ENCODE results near the gene SZRD1. TPM values are rescaled to one million over a fixed set of nuclear protein-coding genes. Genes with fewer than 3 reads are reported as not detected.

SZRD1 gene
- total RNA-seq, 2 donors from 2014 or later = 54.4 to 81.2 TPM

DNA sequence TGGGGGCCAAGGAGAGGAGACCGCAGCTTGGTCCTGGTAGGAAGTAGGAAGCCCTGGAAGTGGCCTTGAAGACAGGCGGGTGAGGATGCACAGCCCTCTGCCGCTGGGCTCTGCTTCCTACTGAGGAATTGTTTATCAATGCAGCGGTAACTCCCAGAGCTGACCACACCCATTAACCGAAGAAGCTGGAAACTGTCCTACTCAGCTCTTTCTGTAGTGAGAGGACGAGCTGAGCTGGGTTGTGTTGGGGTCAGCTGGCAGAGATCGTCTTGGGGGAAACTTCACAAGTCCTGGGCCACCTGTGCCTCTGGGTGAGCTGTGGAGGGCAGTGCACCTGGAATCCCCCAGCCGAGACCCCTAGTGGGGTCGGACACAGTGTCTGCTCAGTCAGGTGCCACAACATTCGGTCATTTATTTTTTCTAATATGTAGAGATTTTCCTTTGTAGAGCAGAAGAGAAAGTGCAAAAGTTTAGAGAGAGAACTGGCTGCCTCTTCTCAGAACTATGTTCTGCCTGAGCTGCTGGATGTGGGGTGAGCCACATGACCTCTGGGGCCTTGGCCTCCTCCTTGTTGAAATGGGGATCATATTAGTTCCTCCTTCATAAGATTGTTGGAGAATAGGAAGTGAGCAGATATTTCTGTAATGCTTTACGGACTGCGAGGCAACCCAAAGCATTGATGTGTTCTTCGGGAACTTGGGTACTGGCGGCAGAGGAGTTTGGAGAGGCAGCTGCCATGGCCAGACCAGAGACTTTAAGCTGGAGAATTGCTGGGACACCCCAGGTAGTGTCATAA is 77.1 kb downstream of the SZRD1 start:
- Histone ChIP-seq H3K27me3 (no peaks in the 10 kb centered on the region), H3K36me3 (peaks cover 48% of the 10 kb centered on the region), H3K27ac (no peak overlapping the region), H3K9me3 (no peaks in the 10 kb centered on the region), H3K4me1 (peaks cover 0 to 33% of the 10 kb centered on the region in 2 donors), H3K4me3 (no peak overlapping the region)
- no peak for DNase-seq (ENCODE audit: low spot score)
- no peak for TF ChIP-seq CTCF (IDR thresholded peaks at IDR 0.05)

- no peak overlapping the region for H3K27ac ChIP-seq
- peaks cover 0 to 33% of the 10 kb centered on the region in 2 donors for H3K4me1 ChIP-seq
- TF ChIP-seq CTCF (IDR thresholded peaks at IDR 0.05) = no peak
- peaks cover 57% of the 10 kb centered on the region for H3K36me3 ChIP-seq
- H3K4me3 ChIP-seq = no peak overlapping the region
- no peak for DNase-seq (ENCODE audit: low spot score)
- H3K9me3 ChIP-seq = no peaks in the 10 kb centered on the region
- H3K27me3 ChIP-seq = no peaks in the 10 kb centered on the region
Measured at GRCh38 chr1:16445052-16445451, 78.0 kb downstream of the SZRD1 start.

- no peak for DNase-seq (ENCODE audit: low spot score)
- Histone ChIP-seq H3K27me3 (no peaks in the 10 kb centered on the region), H3K36me3 (peaks cover 66% of the 10 kb centered on the region), H3K27ac (no peak overlapping the region), H3K4me1 (peaks cover 0 to 28% of the 10 kb centered on the region in 2 donors), H3K4me3 (no peak overlapping the region), H3K9me3 (no peaks in the 10 kb centered on the region)
- TF ChIP-seq CTCF (IDR thresholded peaks at IDR 0.05) = no peak
Measured at GRCh38 chr1:16446116-16446515, 79.1 kb downstream of the SZRD1 start.

DNA sequence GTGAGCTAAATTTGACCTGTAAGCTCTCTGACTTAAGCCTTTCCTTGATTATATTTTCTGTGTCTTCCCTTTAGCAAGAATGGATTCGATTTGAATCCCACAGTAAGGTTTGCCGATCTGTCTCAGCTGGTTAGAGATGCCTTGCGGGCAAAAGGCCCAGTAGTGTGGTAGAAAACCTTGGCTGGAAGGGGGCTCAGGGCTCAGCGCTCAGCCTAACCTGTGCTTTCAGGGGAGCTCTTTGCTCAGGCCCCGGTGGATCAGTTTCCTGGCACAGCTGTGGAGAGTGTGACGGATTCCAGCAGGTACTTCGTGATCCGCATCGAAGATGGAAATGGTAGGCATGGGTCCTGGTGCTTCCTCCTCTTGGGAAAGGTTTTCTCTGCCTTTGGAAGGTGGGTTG is 80.6 kb downstream of the SZRD1 start:
- no peak for DNase-seq (ENCODE audit: low spot score)
- H3K27me3 ChIP-seq = no peaks in the 10 kb centered on the region

More for the DNA sequence above, 80.6 kb downstream of the SZRD1 start:
- H3K4me1 ChIP-seq = peaks cover 0 to 13% of the 10 kb centered on the region in 2 donors
- H3K4me3 ChIP-seq = no peak overlapping the region
- no peaks in the 10 kb centered on the region for H3K9me3 ChIP-seq
- no peak for TF ChIP-seq CTCF (IDR thresholded peaks at IDR 0.05)
- no peak overlapping the region for H3K27ac ChIP-seq
- peaks cover 79% of the 10 kb centered on the region for H3K36me3 ChIP-seq

Other genes with a start within 250 kb of the SZRD1 start
- 10 to 100 TPM; 17.5 to 43.5 TPM for gene EPHA2, start 211.2 kb upstream of the SZRD1 start, total RNA-seq
- 1 to 10 TPM; 1.5 to 4.8 TPM for gene ARHGEF19, start 154.6 kb upstream of the SZRD1 start, total RNA-seq
- 1 to 10 TPM; 4.4 to 5.0 TPM for gene CPLANE2, start 130.1 kb upstream of the SZRD1 start, total RNA-seq
- gene FBXO42, start 14.8 kb upstream of the SZRD1 start, total RNA-seq = 10 to 100 TPM; 11.9 to 16.5 TPM
- not detected for gene SPATA21, start 70.2 kb downstream of the SZRD1 start, total RNA-seq
- 10 to 100 TPM; 16.2 to 29.9 TPM for gene NECAP2, start 73.5 kb downstream of the SZRD1 start, total RNA-seq
- gene RNU1-1, start 147.0 kb downstream of the SZRD1 start, total RNA-seq = not detected
- 10 to 100 TPM; 15.1 to 20.0 TPM for gene NBPF1, start 246.3 kb downstream of the SZRD1 start, total RNA-seq